OCI-LY3 (cell line): ENCODE data around the gene ATP1A1.

Source experiments
- CTCF ChIP-seq: fragments of 200-600, 300-600 bp; sonication (generic); IDR thresholded peaks from 2 replicates; pipeline ENCODE4 v1.5.1; 2014; ENCODE audit warnings: antibody characterized with exemption, low read length, low read depth
- EZH2phosphoT487 ChIP-seq: fragments of 200-600 bp; shearing (Covaris generic); IDR thresholded peaks from 2 replicates; pipeline ENCODE4 v1.6.1; 2018; ENCODE audit warnings: antibody characterized with exemption, mixed run types, low read depth

DNA sequence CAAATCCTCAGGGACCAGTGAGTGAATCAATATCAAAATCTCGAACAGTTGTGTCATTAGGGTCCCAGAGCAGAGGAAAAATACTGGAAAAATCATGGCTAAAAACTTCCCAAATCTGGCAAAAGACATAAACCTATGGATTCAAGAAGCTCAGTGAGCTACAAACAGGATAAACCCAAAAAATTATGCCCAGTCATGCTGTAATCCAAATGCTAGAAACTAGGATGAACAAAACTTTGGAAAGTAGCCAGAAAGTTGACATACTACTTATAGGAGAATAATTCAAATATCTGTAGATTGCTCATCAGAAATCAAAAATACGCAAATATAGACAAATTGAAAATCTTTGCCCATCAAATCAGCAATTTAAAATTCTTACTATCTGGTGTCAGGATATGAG lies 34.6 kb upstream of the ATP1A1 start:
- TF ChIP-seq CTCF (no peak), EZH2phosphoT487 (no peak)
